Naive thymus-derived CD8-positive, alpha-beta T cell (primary cell): ENCODE measurements around the gene HDHD5. TPM values are rescaled to one million over a fixed set of nuclear protein-coding genes. Genes with fewer than 3 reads are reported as not detected.

Experiments
- ATAC-seq, 2 donors: fragments of 150-1000 bp; cut with Tn5 transposase in 1 of 2; sonication (Bioruptor Pico), chemical (Tn5 transposase) in 1 of 2; 1 replicate in 1 of 2; 2 replicates in 1 of 2; pipeline ENCODE4 v1.10.0; 2021; ENCODE audit warnings: mild to moderate bottlenecking in 2 of 2, moderate library complexity in 2 of 2
- POLR2A ChIA-PET: fragments of 350-600 bp; sonication (Branson Sonifier 250); formaldehyde crosslinking; loops from one replicate; lab custom pipeline; 2021; ENCODE audit warnings: antibody characterized with exemption; lab: Charles Lee
- DNase-seq, 10 donors: peaks; one replicate each; pipeline versions ENCODE4 v3.0.0 to v3.0.0-alpha.2; 2020 to 2022
- H3K27ac Mint-ChIP-seq, 10 donors: one replicate each; pipeline ENCODE4 v1.8.0; 2020 to 2022; ENCODE audit warnings: mild to moderate bottlenecking in 10 of 10, mixed read lengths in 10 of 10, moderate library complexity in 4 of 10, inconsistent platforms in 1 of 10
- H3K27me3 Mint-ChIP-seq, 5 donors: one replicate each; pipeline ENCODE4 v1.8.0; 2021 to 2022; ENCODE audit warnings: mixed read lengths in 5 of 5
- H3K36me3 Mint-ChIP-seq, 3 donors: one replicate each; pipeline ENCODE4 v1.8.0; 2020 to 2022; ENCODE audit warnings: mixed read lengths in 3 of 3, mild to moderate bottlenecking in 2 of 3, inconsistent platforms in 1 of 3
- H3K4me1 Mint-ChIP-seq, 4 donors: one replicate each; pipeline ENCODE4 v1.8.0; 2021 to 2022; ENCODE audit warnings: mixed read lengths in 4 of 4
- H3K4me3 Mint-ChIP-seq, 10 donors: one replicate each; pipeline ENCODE4 v1.8.0; 2020 to 2022; ENCODE audit warnings: mild to moderate bottlenecking in 10 of 10, mixed read lengths in 10 of 10, moderate library complexity in 6 of 10, inconsistent platforms in 1 of 10
- H3K9me3 Mint-ChIP-seq, 9 donors: one replicate each; pipeline ENCODE4 v1.8.0; 2020 to 2022; ENCODE audit warnings: mixed read lengths in 9 of 9, mild to moderate bottlenecking in 3 of 9, inconsistent platforms in 1 of 9, moderate library complexity in 1 of 9
- polyA plus RNA-seq, 3 donors: library from polyadenylated mRNA; unstranded; fragments of 300-500 nt; fragmentation: Illumina TruSeq; gene quantifications; one replicate each; pipeline ENCODE4 v1.2.3, GENCODE V29; 2021
- total RNA-seq, 8 experiments: library from RNA in 2 of 8; stranded (reverse) in 2 of 8; gene quantifications; one replicate each; pipeline ENCODE4 v1.2.3 and lab custom pipeline; 2021 to 2026

HDHD5 gene
- total and polyA plus RNA-seq, 5 experiments from 2014 or later, result 29.3 to 72.7 (median 48.5) TPM

DNA sequence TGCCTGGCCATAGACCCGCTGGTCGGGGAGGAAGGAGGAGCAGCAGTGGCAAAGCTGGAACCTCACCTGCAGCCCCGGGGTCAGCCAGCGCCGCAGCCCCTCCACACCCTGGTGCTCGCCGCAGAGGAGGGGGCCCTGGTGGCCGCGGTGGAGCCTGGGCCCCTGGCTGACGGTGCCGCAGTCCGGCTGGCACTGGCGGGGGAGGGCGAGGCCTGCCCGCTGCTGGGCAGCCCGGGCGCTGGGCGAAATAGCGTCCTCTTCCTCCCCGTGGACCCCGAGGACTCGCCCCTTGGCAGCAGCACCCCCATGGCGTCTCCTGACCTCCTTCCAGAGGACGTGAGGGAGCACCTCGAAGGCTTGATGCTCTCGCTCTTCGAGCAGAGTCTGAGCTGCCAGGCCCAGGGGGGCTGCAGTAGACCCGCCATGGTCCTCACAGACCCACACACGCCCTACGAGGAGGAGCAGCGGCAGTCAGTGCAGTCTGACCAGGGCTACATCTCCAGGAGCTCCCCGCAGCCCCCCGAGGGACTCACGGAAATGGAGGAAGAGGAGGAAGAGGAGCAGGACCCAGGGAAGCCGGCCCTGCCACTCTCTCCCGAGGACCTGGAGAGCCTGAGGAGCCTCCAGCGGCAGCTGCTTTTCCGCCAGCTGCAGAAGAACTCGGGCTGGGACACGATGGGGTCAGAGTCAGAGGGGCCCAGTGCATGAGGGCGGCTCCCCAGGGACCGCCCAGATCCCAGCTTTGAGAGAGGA is 49.8 kb downstream of the HDHD5 start:
- POLR2A ChIA-PET, result interaction anchor here (0.5 to 6.3 kb wide), 4 partner anchors 9 to 22 kb away, joined by 3 to 67 read pairs (median 4); partner anchors contain the start of gene IL17RA
- Mint-ChIP-seq H3K36me3 (peaks cover 0 to 55% (median 12%) of the 10 kb centered on the region in 3 donors), H3K4me1 (peaks cover 39 to 85% (median 64%) of the 10 kb centered on the region in 4 donors), H3K9me3 (no peaks in the 10 kb centered on the region), H3K4me3 (no peak overlapping the region), H3K27me3 (no peaks in the 10 kb centered on the region), H3K27ac (peak overlapping the region in 3 of 10 donors; percentile 19 to 72 (median 44))
- peak in 1 of 10 donors; percentile 43 for DNase-seq
- no peak for ATAC-seq

DNA sequence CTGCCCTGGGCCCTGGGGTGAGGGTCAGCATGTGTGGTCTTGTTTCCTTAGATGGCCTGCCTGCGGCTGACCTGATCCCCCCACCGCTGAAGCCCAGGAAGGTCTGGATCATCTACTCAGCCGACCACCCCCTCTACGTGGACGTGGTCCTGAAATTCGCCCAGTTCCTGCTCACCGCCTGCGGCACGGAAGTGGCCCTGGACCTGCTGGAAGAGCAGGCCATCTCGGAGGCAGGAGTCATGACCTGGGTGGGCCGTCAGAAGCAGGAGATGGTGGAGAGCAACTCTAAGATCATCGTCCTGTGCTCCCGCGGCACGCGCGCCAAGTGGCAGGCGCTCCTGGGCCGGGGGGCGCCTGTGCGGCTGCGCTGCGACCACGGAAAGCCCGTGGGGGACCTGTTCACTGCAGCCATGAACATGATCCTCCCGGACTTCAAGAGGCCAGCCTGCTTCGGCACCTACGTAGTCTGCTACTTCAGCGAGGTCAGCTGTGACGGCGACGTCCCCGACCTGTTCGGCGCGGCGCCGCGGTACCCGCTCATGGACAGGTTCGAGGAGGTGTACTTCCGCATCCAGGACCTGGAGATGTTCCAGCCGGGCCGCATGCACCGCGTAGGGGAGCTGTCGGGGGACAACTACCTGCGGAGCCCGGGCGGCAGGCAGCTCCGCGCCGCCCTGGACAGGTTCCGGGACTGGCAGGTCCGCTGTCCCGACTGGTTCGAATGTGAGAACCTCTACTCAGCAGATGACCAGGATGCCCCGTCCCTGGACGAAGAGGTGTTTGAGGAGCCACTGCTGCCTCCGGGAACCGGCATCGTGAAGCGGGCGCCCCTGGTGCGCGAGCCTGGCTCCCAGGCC is 50.6 kb downstream of the HDHD5 start:
- POLR2A ChIA-PET, result interaction anchor here (1.6 to 6.3 kb wide), 4 partner anchors 9 to 22 kb away, joined by 9 to 67 read pairs (median 28); partner anchors contain the start of gene IL17RA
- ATAC-seq, result no peak

DNA sequence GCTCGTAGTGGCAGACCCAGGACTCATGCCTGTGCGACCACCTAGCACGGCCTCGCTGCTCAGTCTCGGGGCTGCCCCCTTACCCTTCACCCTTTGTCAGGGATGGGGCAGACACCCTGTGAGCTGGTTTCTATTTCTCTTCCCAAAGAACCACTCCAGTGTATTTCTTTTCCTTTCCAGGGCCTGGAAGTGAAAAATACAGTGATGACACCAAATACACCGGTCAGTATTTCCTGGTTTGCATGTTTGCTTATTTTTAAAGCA is 51.6 kb downstream of the HDHD5 start:
- ATAC-seq (no peak), DNase-seq (no peak)
- Mint-ChIP-seq H3K27ac (peak overlapping the region; percentile 81 to 95 (median 92)), H3K27me3 (no peaks in the 10 kb centered on the region), H3K9me3 (no peaks in the 10 kb centered on the region), H3K4me1 (peaks cover 37 to 77% (median 56%) of the 10 kb centered on the region in 4 donors), H3K4me3 (peak overlapping the region in 8 of 10 donors; percentile 75 to 89 (median 86)), H3K36me3 (peaks cover 0 to 64% (median 14%) of the 10 kb centered on the region in 3 donors)
- POLR2A ChIA-PET, result interaction anchor here (1.0 to 6.3 kb wide), 8 partner anchors 10 to 112 kb away, joined by 3 to 67 read pairs (median 8); partner anchors contain the start of genes ADA2, HDHD5 and IL17RA

More for the DNA sequence above, 50.6 kb downstream of the HDHD5 start:
- Mint-ChIP-seq H3K27me3 (no peaks in the 10 kb centered on the region), H3K27ac (peak overlapping the region in 4 of 10 donors; percentile 9 to 95 (median 92)), H3K4me3 (no peak overlapping the region), H3K9me3 (no peaks in the 10 kb centered on the region), H3K36me3 (peaks cover 0 to 57% (median 12%) of the 10 kb centered on the region in 3 donors), H3K4me1 (peaks cover 35 to 79% (median 58%) of the 10 kb centered on the region in 4 donors)
- DNase-seq, result peak in 1 of 10 donors; percentile 64

DNA sequence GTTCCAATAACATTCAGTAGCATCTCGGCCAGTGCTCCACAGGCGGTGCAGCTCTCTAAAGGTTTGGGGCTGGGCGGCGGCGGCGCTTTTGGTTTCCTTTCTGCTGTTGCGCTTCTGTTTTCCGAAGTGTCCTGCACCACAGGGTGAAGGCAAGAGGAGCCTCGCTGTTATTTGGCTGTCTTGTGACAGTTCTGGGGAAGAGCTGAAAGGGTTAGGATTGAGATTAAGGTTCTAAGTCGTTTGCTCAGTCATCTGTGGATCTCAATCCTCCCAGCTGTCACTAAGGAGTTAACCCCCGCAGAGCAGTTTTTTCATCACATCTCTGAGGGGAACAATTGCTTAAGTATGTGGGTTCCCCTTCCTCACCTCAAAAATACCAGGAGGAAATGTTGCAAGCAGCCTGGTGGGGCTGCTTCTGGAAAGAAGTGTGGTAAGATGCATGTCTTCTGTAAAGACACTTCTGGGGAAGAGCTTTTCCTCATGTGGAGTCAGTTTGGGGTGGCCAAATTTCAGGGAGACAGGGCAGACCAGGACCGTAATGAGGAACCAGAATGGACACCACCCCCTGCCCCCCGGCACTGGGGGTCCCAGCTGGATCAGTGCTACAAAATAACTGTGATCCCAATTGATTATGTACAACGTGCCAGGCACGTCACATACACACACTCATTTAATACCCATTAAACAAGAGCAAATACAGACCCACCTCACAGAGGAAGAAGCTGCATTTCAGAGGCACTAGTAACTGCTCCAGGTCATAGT is 52.1 kb downstream of the HDHD5 start:
- no peaks in the 10 kb centered on the region for H3K9me3 Mint-ChIP-seq
- peak overlapping the region; percentile 70 to 89 (median 86) for H3K4me3 Mint-ChIP-seq
- H3K27ac Mint-ChIP-seq, result peak overlapping the region; percentile 81 to 95 (median 92)
- H3K36me3 Mint-ChIP-seq, result peaks cover 0 to 67% (median 19%) of the 10 kb centered on the region in 3 donors
- peak in 3 of 10 donors; percentile 43 to 58 (median 47) for DNase-seq
- ATAC-seq, result peak; percentile 83 to 84
- POLR2A ChIA-PET, result interaction anchor here (0.6 to 6.3 kb wide), 11 partner anchors 10 to 112 kb away, joined by 3 to 67 read pairs (median 5); partner anchors contain the start of genes ADA2, HDHD5 and IL17RA
- H3K4me1 Mint-ChIP-seq, result peaks cover 37 to 77% (median 58%) of the 10 kb centered on the region in 4 donors
- no peaks in the 10 kb centered on the region for H3K27me3 Mint-ChIP-seq

DNA sequence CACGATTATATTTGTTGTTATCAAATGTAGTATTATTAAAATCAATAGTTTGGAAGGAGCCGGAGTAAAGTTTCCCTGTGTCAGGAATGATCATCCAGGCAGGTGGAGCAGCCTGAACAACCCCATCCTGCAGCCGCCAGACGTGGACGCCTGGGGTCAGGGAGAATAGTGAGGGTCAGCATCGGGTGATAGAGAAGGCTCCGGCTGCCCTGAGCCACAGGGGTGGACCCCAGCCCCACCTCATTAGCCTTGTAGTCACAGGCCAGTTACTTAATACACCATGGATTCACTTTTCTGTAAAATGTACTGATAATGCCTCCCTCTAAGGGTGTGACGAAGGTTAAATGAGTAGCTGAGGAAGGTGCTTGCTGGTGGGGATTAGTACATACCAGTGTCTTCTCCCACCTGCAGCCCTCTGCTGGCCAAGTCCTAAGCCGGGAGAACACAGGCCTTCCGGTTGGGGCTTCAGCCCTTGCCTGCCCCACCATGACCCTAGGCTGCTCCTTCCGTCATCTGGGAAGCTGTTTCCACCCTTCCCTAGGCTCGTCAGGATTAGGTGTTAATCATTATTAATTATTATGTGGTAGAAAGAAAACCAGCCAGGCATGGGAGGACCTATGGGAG is 52.8 kb downstream of the HDHD5 start:
- no peaks in the 10 kb centered on the region for H3K9me3 Mint-ChIP-seq
- no peaks in the 10 kb centered on the region for H3K27me3 Mint-ChIP-seq
- H3K27ac Mint-ChIP-seq, result peak overlapping the region; percentile 81 to 95 (median 92)
- ATAC-seq (peak; percentile 29 to 69), DNase-seq (peak in 1 of 10 donors; percentile 56)
- H3K4me3 Mint-ChIP-seq, result peak overlapping the region; percentile 70 to 89 (median 86)
- peaks cover 2 to 72% (median 23%) of the 10 kb centered on the region in 3 donors for H3K36me3 Mint-ChIP-seq
- peaks cover 38 to 77% (median 62%) of the 10 kb centered on the region in 4 donors for H3K4me1 Mint-ChIP-seq
- POLR2A ChIA-PET, result interaction anchor here (0.6 to 6.3 kb wide), 11 partner anchors 10 to 113 kb away, joined by 3 to 67 read pairs (median 5); partner anchors contain the start of genes ADA2, HDHD5 and IL17RA

DNA sequence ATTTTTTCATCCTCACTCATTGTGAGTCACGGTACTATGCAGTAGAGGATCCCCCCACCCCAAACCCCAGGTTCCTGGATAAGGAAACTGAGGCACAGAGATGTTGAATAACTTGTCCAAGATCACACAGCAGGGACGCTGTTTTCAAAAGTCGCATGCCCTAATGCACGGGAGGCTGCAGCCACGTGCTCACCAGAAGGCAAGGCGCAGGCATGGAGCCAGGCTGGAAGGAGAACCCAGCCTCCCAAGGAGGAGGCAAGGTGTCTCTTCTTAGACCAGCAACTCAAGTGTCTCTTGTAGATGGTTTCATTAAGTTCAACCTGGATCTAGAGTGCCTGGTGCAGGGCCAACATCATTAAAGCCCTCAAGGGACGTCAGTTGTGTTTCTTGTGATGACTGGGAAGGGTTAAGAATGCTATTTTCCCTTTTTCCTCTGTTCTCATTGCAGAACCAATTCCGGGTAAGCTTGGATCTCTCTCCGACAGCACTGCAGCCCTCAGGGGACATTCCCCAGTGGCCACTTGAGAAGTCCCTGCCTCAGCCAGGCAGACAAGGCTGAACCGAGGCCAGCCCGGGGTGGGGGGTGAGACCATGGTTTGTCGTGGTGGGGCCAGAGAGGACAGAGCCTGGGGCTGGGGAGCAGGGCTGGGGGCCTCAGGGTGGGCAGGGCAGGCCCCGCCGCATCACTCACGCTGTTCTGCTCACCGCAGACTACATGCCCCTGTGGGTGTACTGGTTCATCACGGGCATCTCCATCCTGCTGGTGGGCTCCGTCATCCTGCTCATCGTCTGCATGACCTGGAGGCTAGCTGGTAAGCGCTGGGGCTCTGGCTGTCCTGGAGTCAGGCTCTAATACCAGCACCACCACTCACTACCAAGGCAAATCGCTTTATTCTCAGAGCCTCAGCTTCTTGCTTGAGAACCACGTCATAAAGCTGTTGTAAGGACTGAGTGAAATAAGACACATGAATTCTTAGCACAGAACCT is 53.6 kb downstream of the HDHD5 start:
- H3K4me1 Mint-ChIP-seq, result peaks cover 36 to 77% (median 63%) of the 10 kb centered on the region in 4 donors
- H3K36me3 Mint-ChIP-seq, result peaks cover 8 to 74% (median 27%) of the 10 kb centered on the region in 3 donors
- DNase-seq (peak in 1 of 10 donors; percentile 60), ATAC-seq (no peak)
- peak overlapping the region in 5 of 10 donors; percentile 3 to 86 (median 59) for H3K4me3 Mint-ChIP-seq
- H3K9me3 Mint-ChIP-seq, result no peaks in the 10 kb centered on the region
- POLR2A ChIA-PET, result interaction anchor here (1.0 to 6.3 kb wide), 5 partner anchors 9 to 58 kb away, joined by 3 to 67 read pairs (median 21); partner anchors contain the start of gene IL17RA
- no peaks in the 10 kb centered on the region for H3K27me3 Mint-ChIP-seq
- H3K27ac Mint-ChIP-seq, result peak overlapping the region; percentile 77 to 95 (median 92)

DNA sequence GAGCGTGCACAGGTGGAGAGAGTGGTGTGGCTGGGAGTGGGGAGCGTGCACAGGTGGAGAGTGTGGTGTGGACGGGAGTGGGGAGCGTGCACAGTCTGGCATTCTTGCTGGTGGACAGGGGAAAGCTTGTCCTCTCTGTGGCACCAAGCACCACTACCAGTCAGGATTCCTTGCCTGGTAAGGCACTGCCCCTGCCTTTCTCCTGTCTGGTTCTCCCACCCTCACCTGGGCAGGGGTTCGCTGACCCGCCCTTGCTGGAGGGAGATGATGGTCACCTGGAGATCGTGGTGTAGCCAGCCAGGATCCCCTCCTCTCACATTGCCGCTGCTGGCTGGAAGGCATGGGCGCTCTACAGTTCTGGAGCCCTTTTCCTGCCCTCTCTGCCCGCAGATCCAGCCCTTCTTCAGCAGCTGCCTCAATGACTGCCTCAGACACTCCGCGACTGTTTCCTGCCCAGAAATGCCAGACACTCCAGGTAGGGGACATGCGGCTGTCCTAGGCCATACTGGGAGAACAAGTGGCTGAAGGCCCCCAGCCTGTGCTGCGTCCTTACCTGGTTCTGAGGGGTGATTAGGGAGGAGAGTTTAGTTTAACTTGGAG is 54.6 kb downstream of the HDHD5 start:
- H3K27ac Mint-ChIP-seq, result peak overlapping the region in 7 of 10 donors; percentile 25 to 91 (median 56)
- H3K9me3 Mint-ChIP-seq, result no peaks in the 10 kb centered on the region
- POLR2A ChIA-PET, result interaction anchor here (1.3 kb wide), 1 partner anchor 9 kb away, joined by 3 read pairs; no protein-coding TSS in a partner anchor
- ATAC-seq (no peak), DNase-seq (peak in 1 of 10 donors; percentile 31)
- peaks cover 36 to 79% (median 69%) of the 10 kb centered on the region in 4 donors for H3K4me1 Mint-ChIP-seq
- no peaks in the 10 kb centered on the region for H3K27me3 Mint-ChIP-seq
- peaks cover 8 to 75% (median 25%) of the 10 kb centered on the region in 3 donors for H3K36me3 Mint-ChIP-seq
- peak overlapping the region in 2 of 10 donors; percentile 11 to 51 for H3K4me3 Mint-ChIP-seq

DNA sequence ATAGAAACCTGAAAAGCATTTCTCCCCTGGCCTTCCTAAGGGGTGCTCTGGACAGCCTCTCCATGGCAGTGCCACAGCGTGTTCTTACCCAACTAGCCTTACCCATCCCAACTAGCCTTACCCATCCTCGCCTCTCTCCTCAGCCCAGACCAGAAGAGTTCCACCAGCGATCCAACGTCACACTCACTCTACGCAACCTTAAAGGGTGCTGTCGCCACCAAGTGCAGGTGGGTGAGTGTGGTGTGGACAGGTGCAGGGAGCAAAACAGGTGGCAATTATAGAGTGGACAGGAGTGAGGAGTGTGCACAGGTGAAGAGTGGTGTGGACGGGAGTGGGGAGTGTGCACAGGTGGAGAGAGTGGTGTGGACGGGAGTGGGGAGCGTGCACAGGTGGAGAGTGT is 55.7 kb downstream of the HDHD5 start:
- H3K36me3 Mint-ChIP-seq, result peaks cover 14 to 84% (median 28%) of the 10 kb centered on the region in 3 donors
- POLR2A ChIA-PET, result interaction anchor here (3.2 kb wide), 1 partner anchor 13 kb away, joined by 16 read pairs; no protein-coding TSS in a partner anchor
- no peak for ATAC-seq
- H3K4me3 Mint-ChIP-seq, result peak overlapping the region in 2 of 10 donors; percentile 29 to 47
- peak in 1 of 10 donors; percentile 13 for DNase-seq
- H3K9me3 Mint-ChIP-seq, result no peaks in the 10 kb centered on the region
- no peaks in the 10 kb centered on the region for H3K27me3 Mint-ChIP-seq
- peak overlapping the region in 7 of 10 donors; percentile 12 to 74 (median 62) for H3K27ac Mint-ChIP-seq
- H3K4me1 Mint-ChIP-seq, result peaks cover 44 to 88% (median 80%) of the 10 kb centered on the region in 4 donors

DNA sequence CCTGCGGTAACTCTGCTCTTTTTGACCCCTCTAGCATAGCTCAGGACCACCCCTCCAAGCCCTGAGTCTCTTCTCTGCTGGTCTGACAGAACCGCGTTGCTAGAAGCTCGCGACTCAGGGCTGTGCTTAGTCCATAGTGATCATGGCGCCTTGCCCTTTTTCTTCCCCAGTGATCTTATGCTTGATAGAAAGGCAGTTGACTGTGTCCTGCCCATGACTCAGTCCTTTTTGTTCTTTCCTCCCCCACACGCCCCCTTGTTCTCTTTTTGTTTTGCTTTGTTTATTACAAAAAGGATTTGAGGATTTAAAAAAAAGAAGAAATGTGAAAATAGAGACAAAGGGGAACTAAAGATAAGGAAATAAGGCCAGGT is 56.8 kb downstream of the HDHD5 start:
- Mint-ChIP-seq H3K4me3 (peak overlapping the region in 6 of 10 donors; percentile 14 to 76 (median 32)), H3K27ac (peak overlapping the region; percentile 20 to 95 (median 84)), H3K4me1 (peaks cover 43 to 90% (median 84%) of the 10 kb centered on the region in 4 donors), H3K27me3 (no peaks in the 10 kb centered on the region), H3K36me3 (peaks cover 14 to 89% (median 23%) of the 10 kb centered on the region in 3 donors), H3K9me3 (no peaks in the 10 kb centered on the region)
- ATAC-seq, result no peak
- peak in 1 of 10 donors; percentile 26 for DNase-seq
- POLR2A ChIA-PET, result interaction anchor here (0.6 to 3.2 kb wide), 5 partner anchors 9 to 21 kb away, joined by 3 to 16 read pairs (median 4); no protein-coding TSS in a partner anchor
